ENCODE results near the gene PDZD8. TPM values are rescaled to one million over a fixed set of nuclear protein-coding genes. Genes with fewer than 3 reads are reported as not detected.
"Not testable (repeated sequence)": the region's sequence is repeated elsewhere in the genome, so short reads cannot be mapped to it uniquely, and the experiment has no call there.

The PDZD8 gene
- polyA plus RNA-seq, 1 donor from 2014 or later: 16.3 TPM

- Histone ChIP-seq H3K9me2 (ENCODE audit: insufficient read depth, low read length) (no peaks in the 10 kb centered on the region), H2AFZ (ENCODE audit: low read depth, low read length) (no peak overlapping the region), H3F3A (ENCODE audit: insufficient read depth, low read length, poor library complexity, severe bottlenecking) (no peaks in the 10 kb centered on the region), H3K4me3 (ENCODE audit: low read length) (no peak overlapping the region), H3K27me3 (ENCODE audit: insufficient read depth, low read depth, low read length) (no peaks in the 10 kb centered on the region), H3K9me3 (ENCODE audit: low read length) (no peaks in the 10 kb centered on the region), H4K20me1 (ENCODE audit: insufficient read depth) (no peaks in the 10 kb centered on the region), H3K4me2 (ENCODE audit: low read length) (no peak overlapping the region), H3K36me3 (ENCODE audit: insufficient read depth, low read length) (no peaks in the 10 kb centered on the region), H3K79me2 (replicated peaks; ENCODE audit: insufficient read depth, low read length) (no peaks in the 10 kb centered on the region), H3K27ac (ENCODE audit: low read length) (no peak overlapping the region), H3K9ac (ENCODE audit: low read length) (no peak overlapping the region)
- TF ChIP-seq TAF1 (IDR thresholded peaks at IDR 0.05; ENCODE audit: low read depth): no peak
These were observed 81.1 kb downstream of the PDZD8 start for GRCh38 chr10:117294039-117294645.

GRCh38 chr10:117290872-117291271 lies 84.4 kb downstream of the PDZD8 start:
- H3K9me3 ChIP-seq (ENCODE audit: low read length); H3K9me2 ChIP-seq (ENCODE audit: insufficient read depth, low read length); H3K4me2 ChIP-seq (ENCODE audit: low read length); H3K36me3 ChIP-seq (ENCODE audit: insufficient read depth, low read length); H3K9ac ChIP-seq (ENCODE audit: low read length); H3F3A ChIP-seq (ENCODE audit: insufficient read depth, low read length, poor library complexity, severe bottlenecking); H4K20me1 ChIP-seq (ENCODE audit: insufficient read depth); H3K27ac ChIP-seq (ENCODE audit: low read length); H3K79me2 ChIP-seq (replicated peaks; ENCODE audit: insufficient read depth, low read length); H3K4me3 ChIP-seq (ENCODE audit: low read length); H2AFZ ChIP-seq (ENCODE audit: low read depth, low read length); H3K27me3 ChIP-seq (ENCODE audit: insufficient read depth, low read depth, low read length): not testable (repeated sequence)

GRCh38 chr10:117284716-117285494 lies 90.3 kb downstream of the PDZD8 start:
- Histone ChIP-seq H3K9me3 (ENCODE audit: low read length) (no peaks in the 10 kb centered on the region), H2AFZ (ENCODE audit: low read depth, low read length) (no peak overlapping the region), H3K4me3 (ENCODE audit: low read length) (no peak overlapping the region), H3K79me2 (replicated peaks; ENCODE audit: insufficient read depth, low read length) (no peaks in the 10 kb centered on the region), H3K9me2 (ENCODE audit: insufficient read depth, low read length) (no peaks in the 10 kb centered on the region), H4K20me1 (ENCODE audit: insufficient read depth) (no peaks in the 10 kb centered on the region), H3K27me3 (ENCODE audit: insufficient read depth, low read depth, low read length) (no peaks in the 10 kb centered on the region), H3K36me3 (ENCODE audit: insufficient read depth, low read length) (no peaks in the 10 kb centered on the region), H3F3A (ENCODE audit: insufficient read depth, low read length, poor library complexity, severe bottlenecking) (no peaks in the 10 kb centered on the region), H3K4me2 (ENCODE audit: low read length) (no peak overlapping the region), H3K27ac (ENCODE audit: low read length) (no peak overlapping the region), H3K9ac (ENCODE audit: low read length) (no peak overlapping the region)
- TF ChIP-seq TAF1 (IDR thresholded peaks at IDR 0.05; ENCODE audit: low read depth) (no peak), POLR2AphosphoS5 (IDR thresholded peaks at IDR 0.05) (no peak), EP300 (conservative IDR thresholded peaks at IDR 0.05; ENCODE audit: poor library complexity, severe bottlenecking) (no peak), EZH2 (IDR thresholded peaks at IDR 0.05; ENCODE audit: borderline replicate concordance, insufficient read depth, low read length, poor library complexity, severe bottlenecking) (no peak), SMC3 (conservative IDR thresholded peaks at IDR 0.05; ENCODE audit: poor library complexity) (no peak)

DNA sequence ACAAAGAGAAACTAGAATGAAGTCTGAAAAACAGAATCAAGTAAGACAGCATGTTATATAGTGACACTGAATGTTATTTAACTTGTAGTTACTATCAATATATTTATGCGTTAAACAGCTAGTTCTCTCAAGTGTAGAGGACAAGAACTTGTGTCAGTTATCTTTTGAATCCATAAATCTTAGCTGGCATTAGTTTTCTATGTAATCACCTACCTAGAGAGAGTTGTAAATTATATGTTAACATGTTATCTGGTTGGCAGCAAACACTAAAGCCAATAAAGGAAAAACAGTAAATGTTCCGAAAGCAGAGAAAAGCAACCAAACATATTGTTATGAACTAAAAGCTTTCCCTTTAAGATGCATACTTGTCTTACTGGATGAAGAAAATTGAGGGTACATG lies 97.6 kb downstream of the PDZD8 start:
- Histone ChIP-seq H3K27ac (ENCODE audit: low read length) (no peak overlapping the region), H3K4me2 (ENCODE audit: low read length) (no peak overlapping the region), H3K36me3 (ENCODE audit: insufficient read depth, low read length) (no peaks in the 10 kb centered on the region), H3K9ac (ENCODE audit: low read length) (no peak overlapping the region), H3K9me2 (ENCODE audit: insufficient read depth, low read length) (no peaks in the 10 kb centered on the region), H3K27me3 (ENCODE audit: insufficient read depth, low read depth, low read length) (no peaks in the 10 kb centered on the region), H2AFZ (ENCODE audit: low read depth, low read length) (no peak overlapping the region), H4K20me1 (ENCODE audit: insufficient read depth) (no peaks in the 10 kb centered on the region), H3K79me2 (replicated peaks; ENCODE audit: insufficient read depth, low read length) (no peaks in the 10 kb centered on the region), H3K9me3 (ENCODE audit: low read length) (no peaks in the 10 kb centered on the region), H3K4me3 (ENCODE audit: low read length) (no peak overlapping the region), H3F3A (ENCODE audit: insufficient read depth, low read length, poor library complexity, severe bottlenecking) (no peaks in the 10 kb centered on the region)
- no peak for TF ChIP-seq REST (IDR thresholded peaks at IDR 0.05; ENCODE audit: borderline replicate concordance)
